Measurements from ENCODE around the gene ARID1B.

The ARID1B gene

GRCh38 chr6:156849806-156850205 is 72.6 kb downstream of the ARID1B start:
- no peak for DNase-seq (ENCODE audit: extremely low read depth in 1 of 2, low read depth in 1 of 2)

- DNase-seq (ENCODE audit: extremely low read depth in 1 of 2, low read depth in 1 of 2): no peak
Observed at GRCh38 chr6:156850353-156850752, 73.2 kb downstream of the ARID1B start.

DNA sequence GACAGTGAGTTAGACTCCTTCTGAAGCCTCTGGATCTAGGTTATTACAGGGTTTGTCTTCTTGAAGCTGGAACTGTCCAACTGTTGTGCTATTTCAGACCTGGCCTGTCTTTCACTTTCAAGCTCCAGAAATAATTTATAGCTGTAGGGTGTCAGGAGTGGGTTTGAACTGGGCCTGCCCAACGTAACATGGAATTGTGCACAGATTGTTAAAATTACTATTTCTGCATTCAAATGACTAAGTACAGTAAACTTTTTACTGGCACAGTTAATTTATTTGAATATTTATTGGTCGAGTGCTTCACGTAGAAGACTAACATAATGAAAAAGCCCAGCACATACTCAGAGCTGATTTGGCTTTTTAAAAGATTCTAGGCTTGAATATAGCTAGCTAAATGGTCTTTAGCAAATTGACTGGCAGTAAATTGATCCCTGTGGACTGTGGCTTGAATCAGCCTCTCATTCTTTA is 74.3 kb downstream of the ARID1B start:
- DNase-seq (ENCODE audit: extremely low read depth in 1 of 2, low read depth in 1 of 2): no peak

- no peak for DNase-seq (ENCODE audit: extremely low read depth in 1 of 2, low read depth in 1 of 2)
Observed at GRCh38 chr6:156852147-156852857, 75.1 kb downstream of the ARID1B start.

GRCh38 chr6:156852858-156853216 is 75.7 kb downstream of the ARID1B start:
- DNase-seq (ENCODE audit: extremely low read depth in 1 of 2, low read depth in 1 of 2): no peak

DNA sequence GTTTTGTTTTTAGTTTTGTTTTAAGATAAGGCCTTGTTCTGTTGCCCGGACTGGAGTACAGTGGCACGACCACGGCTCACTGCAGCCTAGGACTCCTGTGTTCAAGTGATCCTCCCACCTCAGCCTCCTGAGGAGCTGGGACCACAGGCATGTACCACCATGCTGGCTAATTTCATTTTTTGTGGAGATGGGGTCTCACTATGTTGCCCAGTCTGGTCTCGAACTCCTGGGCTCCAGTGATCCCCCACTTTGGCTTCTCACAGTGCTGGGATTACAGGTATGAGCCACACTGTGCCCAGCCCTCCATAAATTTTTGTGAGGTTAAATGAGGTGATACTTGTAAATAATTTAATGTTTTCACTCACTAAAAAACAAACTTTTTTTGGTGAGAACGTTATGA is 76.6 kb downstream of the ARID1B start:
- DNase-seq (ENCODE audit: extremely low read depth in 1 of 2, low read depth in 1 of 2): no peak

- DNase-seq (ENCODE audit: extremely low read depth in 1 of 2, low read depth in 1 of 2): no peak
Observed at GRCh38 chr6:156854466-156855161, 77.4 kb downstream of the ARID1B start.

GRCh38 chr6:156857573-156857972 is 80.4 kb downstream of the ARID1B start:
- no peak for DNase-seq (ENCODE audit: extremely low read depth in 1 of 2, low read depth in 1 of 2)

DNA sequence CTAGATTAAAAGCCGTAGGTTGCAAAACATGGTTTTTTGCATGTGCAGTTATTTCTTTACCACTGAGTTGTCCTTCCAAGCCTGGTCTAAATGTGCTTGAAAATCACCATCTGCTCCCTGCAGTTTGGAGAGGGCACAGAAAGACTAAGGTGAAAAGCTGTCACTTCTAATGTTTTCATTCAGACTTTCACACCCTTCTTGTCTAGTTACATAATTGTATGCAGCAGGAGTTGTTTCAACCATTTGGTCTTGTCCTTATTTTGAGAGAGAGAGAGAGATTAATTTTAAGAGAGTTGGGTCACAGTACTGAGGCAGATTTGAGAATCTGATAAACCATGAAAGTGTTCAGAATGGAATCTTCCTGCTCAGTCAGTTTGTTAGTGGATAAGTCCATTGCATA is 82.5 kb downstream of the ARID1B start:
- DNase-seq (ENCODE audit: extremely low read depth in 1 of 2, low read depth in 1 of 2): no peak

GRCh38 chr6:156862711-156863110 is 85.5 kb downstream of the ARID1B start:
- DNase-seq (ENCODE audit: extremely low read depth in 1 of 2, low read depth in 1 of 2): no peak

DNA sequence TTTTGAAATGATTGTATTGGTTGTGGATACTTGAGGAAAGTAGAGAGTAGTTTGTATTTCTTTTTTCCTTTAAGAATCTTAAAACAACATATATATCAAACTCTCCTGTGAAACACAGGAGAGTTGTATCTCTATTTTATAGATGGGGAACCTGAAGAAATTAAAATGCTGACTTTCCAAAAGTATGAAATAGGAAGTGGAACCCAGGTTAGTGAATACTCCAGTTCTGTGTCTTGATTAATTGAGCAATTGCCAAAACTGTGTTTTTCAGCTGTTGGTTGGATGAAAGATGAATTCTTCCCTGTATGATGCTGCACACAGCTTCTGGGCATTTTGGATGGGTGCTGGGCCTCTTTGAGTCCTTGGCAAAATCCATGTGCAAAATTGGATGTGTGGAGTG is 86.3 kb downstream of the ARID1B start:
- no peak for DNase-seq (ENCODE audit: extremely low read depth in 1 of 2, low read depth in 1 of 2)

DNA sequence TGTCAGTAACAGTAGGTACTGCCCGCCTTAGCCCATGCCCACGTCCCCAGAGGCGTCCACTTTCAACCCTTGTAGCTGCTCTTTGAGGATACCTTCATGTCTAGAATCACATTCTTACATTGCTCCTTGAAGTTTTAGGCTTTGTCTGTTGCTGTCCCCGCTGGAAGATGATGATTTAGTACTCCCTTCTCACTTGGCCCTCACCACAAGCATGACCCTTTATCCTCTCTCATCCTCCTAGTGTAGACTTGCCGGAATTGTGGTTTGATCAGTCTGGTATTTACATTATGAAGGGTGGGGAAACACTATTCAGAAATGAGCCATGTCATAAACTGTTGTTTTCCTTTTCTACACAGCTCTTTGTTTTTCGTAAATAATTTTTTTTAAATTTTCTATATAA is 87.4 kb downstream of the ARID1B start:
- DNase-seq (ENCODE audit: extremely low read depth in 1 of 2, low read depth in 1 of 2): no peak

GRCh38 chr6:156865019-156865629 is 87.9 kb downstream of the ARID1B start:
- no peak for DNase-seq (ENCODE audit: extremely low read depth in 1 of 2, low read depth in 1 of 2)

DNA sequence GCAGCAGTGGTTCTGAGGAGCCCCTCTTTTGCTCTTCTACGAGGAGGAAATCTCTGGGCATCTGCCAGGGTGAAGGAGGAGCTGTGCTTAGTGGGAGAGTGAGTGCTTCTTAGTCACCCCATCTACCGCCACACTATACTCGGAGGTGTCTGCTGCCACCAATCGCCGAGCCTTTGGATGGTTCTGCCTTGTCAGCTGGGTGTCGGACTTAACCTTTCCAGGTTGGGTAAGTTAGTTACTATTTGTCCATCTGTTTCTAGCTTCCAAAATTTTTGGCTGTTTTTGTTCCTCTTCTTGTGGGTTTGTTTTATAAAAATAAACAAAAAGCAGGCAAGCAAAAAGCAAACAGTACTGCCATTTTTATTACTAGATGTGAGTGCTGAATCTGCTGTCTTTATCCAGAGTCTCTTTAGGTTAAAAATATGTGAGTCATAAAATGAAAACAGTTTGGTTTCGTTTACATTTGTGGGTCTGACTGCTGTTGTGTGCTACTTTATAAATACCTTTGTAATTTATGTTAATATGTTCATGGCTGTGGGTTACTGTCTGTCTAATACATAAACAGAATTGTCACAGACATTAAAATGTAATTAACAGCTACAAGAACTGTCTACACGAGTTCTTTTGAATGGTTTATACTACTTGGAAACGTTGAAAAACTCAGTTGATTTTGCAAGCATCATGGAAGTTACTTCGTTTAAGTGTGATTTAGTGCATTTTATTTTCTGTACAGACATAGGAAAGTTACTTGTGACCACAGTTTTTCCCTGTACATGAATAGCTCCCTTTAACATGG is 89.2 kb downstream of the ARID1B start:
- DNase-seq (ENCODE audit: extremely low read depth in 1 of 2, low read depth in 1 of 2): no peak

DNA sequence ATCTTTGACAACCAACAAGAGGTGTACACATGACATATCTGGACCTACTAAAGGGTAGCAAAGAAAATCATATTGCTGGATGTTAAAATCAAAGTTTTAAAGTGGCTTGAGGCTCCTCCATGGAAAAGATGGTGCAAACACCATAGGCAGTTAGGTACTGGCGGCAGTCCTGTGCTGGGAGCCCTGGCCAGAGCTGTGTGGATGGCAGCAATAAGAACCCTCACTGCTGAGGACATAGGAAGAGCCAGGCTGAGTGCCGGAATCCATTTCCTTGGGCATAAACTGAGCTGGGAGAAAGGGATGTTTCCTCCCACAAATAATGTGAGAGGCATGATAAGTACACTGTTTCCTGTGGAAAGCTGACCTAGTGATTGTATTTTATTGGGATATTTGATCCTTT is 89.9 kb downstream of the ARID1B start:
- DNase-seq (ENCODE audit: extremely low read depth in 1 of 2, low read depth in 1 of 2): no peak

DNA sequence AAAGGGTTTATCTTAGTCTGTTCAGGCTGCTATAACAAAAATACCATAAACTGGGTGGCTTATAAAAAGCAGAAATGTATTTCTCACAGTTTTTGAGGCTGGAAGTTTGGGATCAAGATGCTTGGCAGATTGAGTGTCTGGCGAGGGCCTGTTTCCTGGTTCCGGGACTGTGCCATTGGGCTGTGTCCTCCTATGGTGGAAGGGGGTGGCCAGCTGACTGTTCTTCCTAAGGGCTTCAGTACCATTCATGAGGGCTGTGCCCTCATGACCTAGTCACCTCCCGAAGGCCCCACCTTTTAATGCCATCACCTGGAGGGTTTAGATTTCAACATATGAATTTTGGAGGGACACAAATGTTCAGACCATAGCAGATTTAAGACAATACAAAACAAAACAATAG is 91.2 kb downstream of the ARID1B start:
- no peak for DNase-seq (ENCODE audit: extremely low read depth in 1 of 2, low read depth in 1 of 2)

DNA sequence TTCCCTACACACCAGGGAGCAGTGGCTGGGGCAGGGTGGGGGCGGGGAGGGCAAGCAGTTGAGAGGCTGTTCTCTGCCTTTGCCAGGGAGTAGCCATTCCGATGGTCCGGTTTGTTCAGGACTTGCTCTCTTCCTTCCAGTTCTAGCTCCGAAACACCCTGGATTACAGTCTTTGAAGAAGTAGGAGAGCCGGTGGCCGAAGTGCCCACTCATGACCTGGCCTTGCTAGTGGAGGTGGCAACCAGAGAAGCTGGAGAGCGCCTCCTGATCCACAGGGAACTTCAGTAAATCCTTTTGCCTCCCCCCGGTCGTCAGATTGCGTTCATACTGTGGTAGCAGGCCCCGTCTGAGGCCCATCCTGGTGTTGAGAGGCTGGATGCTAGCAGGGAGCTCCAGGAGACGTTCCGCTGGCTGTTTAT is 92.8 kb downstream of the ARID1B start:
- DNase-seq (ENCODE audit: extremely low read depth in 1 of 2, low read depth in 1 of 2): no peak

DNA sequence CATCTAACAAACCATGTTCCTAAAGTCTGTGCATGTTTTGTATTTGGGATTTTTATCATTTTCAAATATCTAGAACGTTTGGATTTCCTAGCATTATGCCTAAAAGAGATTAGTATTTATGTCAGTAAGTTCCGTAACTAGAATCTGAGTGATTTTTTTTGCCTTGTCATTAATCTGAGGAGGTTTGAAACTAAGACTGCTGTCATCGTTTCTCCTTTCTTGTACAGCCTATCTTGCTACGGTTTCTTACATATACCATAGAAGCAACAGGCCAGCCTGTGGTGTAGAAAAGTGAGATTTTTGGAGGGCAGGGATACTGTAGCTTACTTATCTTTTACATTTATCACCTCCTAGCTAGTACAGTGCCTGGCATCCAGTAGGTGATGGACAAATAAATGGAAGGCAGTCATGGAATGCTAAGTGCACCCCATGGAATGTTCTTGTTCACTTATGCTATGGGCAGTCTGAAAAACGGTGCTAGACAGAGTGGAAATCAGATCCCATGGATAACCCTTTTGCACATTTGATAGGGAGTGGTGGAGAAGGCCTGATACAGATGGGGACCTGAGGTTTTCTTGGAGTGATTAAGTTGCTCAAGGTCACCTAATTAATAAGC is 93.9 kb downstream of the ARID1B start:
- no peak for DNase-seq (ENCODE audit: extremely low read depth in 1 of 2, low read depth in 1 of 2)

GRCh38 chr6:156872903-156873302 is 95.7 kb downstream of the ARID1B start:
- DNase-seq (ENCODE audit: extremely low read depth in 1 of 2, low read depth in 1 of 2): no peak

DNA sequence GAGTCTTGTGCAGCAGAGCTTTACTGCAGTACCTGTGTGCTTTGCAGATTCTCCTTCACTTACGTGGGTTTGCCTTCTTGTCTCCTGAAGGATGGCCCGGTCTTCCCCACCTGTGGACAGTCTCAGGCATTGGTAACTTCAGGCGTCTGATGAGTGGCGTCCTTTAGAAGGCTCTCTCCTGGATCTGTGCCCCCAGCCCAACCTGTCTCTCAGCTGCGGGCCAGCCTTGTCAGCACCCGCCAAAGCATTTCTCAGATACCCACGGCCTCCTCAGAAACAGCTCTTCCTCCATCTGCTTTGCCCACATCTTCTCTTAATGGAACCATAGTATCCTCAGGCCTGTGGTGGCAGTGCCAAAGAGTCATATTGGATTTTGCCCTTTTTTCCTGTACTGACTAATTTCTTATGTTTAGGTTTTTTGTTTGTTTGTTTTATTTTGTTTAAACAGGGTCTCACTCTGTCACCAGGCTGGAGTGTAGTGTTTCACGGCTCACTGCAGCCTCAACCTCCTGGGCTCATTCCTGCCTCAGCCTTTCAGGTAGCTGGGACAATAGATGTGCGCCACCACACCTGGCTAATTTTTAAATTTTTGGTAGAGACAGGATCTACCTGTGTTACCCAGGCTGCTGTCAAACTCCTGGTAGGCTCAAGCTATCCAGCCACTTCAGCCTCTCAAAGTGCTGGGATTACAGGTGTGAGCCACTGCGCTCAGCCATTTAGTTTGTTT is 96.6 kb downstream of the ARID1B start:
- no peak for DNase-seq (ENCODE audit: extremely low read depth in 1 of 2, low read depth in 1 of 2)
